Measurements from ENCODE around the gene CD96.

CD96 gene

GRCh38 chr3:111635403-111635802, 93.4 kb downstream of the CD96 start:
- Histone ChIP-seq H3K27me3 (replicated peaks) (no peaks in the 10 kb centered on the region), H3K36me3 (replicated peaks) (no peaks in the 10 kb centered on the region), H3K27ac (no peak overlapping the region), H3K4me3 (ENCODE audit: low read depth, low read length) (no peak overlapping the region)
- DNase-seq = no peak
- no peak for TF ChIP-seq CTCF (IDR thresholded peaks at IDR 0.05; ENCODE audit: low read depth, low read length, missing control alignments)
- in situ Hi-C loops (cut with HindIII; ENCODE audit: low pct_ligation_motif_present, low sequenced_read_pairs) = no loop called here

- DNase-seq = no peak
- no peak overlapping the region for H3K4me3 ChIP-seq (ENCODE audit: low read depth, low read length)
- no peaks in the 10 kb centered on the region for H3K27me3 ChIP-seq (replicated peaks)
- H3K36me3 ChIP-seq (replicated peaks) = no peaks in the 10 kb centered on the region
- no peak for TF ChIP-seq CTCF (IDR thresholded peaks at IDR 0.05; ENCODE audit: low read depth, low read length, missing control alignments)
- H3K27ac ChIP-seq = no peak overlapping the region
- in situ Hi-C loops (cut with HindIII; ENCODE audit: low pct_ligation_motif_present, low sequenced_read_pairs) = no loop called here
These were observed 94.4 kb downstream of the CD96 start for GRCh38 chr3:111636366-111636885.

GRCh38 chr3:111639316-111639715, 97.3 kb downstream of the CD96 start:
- H3K36me3 ChIP-seq (replicated peaks) = no peaks in the 10 kb centered on the region
- no peak for TF ChIP-seq CTCF (IDR thresholded peaks at IDR 0.05; ENCODE audit: low read depth, low read length, missing control alignments)
- no peak overlapping the region for H3K4me3 ChIP-seq (ENCODE audit: low read depth, low read length)
- DNase-seq = no peak
- H3K27ac ChIP-seq = no peak overlapping the region
- no peaks in the 10 kb centered on the region for H3K27me3 ChIP-seq (replicated peaks)
- in situ Hi-C loops (cut with HindIII; ENCODE audit: low pct_ligation_motif_present, low sequenced_read_pairs) = no loop called here

GRCh38 chr3:111648991-111649579, 107.1 kb downstream of the CD96 start:
- Histone ChIP-seq H3K27me3 (replicated peaks) (no peaks in the 10 kb centered on the region), H3K4me3 (ENCODE audit: low read depth, low read length) (no peak overlapping the region), H3K27ac (no peak overlapping the region), H3K36me3 (replicated peaks) (no peaks in the 10 kb centered on the region)
- no peak for TF ChIP-seq CTCF (IDR thresholded peaks at IDR 0.05; ENCODE audit: low read depth, low read length, missing control alignments)
- in situ Hi-C loops (cut with HindIII; ENCODE audit: low pct_ligation_motif_present, low sequenced_read_pairs) = no loop called here
- no peak for DNase-seq

- H3K36me3 ChIP-seq (replicated peaks) = no peaks in the 10 kb centered on the region
- in situ Hi-C loops (cut with HindIII; ENCODE audit: low pct_ligation_motif_present, low sequenced_read_pairs) = no loop called here
- no peak overlapping the region for H3K27ac ChIP-seq
- no peak for DNase-seq
- H3K27me3 ChIP-seq (replicated peaks) = no peaks in the 10 kb centered on the region
- no peak for TF ChIP-seq CTCF (IDR thresholded peaks at IDR 0.05; ENCODE audit: low read depth, low read length, missing control alignments)
- no peak overlapping the region for H3K4me3 ChIP-seq (ENCODE audit: low read depth, low read length)
These were observed 108.6 kb downstream of the CD96 start for GRCh38 chr3:111650378-111651275.
